Right hindlimb (tissue), 1 donor: ENCODE results near the gene CLEC3A.
"Not testable (repeated sequence)": the region's sequence is repeated elsewhere in the genome, so short reads cannot be mapped to it uniquely, and the experiment has no call there.

Experiments
- DNase-seq: peaks from one replicate; pipeline ENCODE4 v3.0.0-alpha.2; 2018

CLEC3A gene

GRCh38 chr16:78022347-78023060, at the start of gene CLEC3A:
CLEC3A (plus strand) TSS chr16:78022548; CDS start chr16:78022627, 79 bp downstream.
- DNase-seq: no peak

GRCh38 chr16:77974883-77975282, 47.5 kb upstream of the CLEC3A start:
- DNase-seq: no peak

GRCh38 chr16:77975942-77976341, 46.4 kb upstream of the CLEC3A start:
- DNase-seq: no peak

DNA sequence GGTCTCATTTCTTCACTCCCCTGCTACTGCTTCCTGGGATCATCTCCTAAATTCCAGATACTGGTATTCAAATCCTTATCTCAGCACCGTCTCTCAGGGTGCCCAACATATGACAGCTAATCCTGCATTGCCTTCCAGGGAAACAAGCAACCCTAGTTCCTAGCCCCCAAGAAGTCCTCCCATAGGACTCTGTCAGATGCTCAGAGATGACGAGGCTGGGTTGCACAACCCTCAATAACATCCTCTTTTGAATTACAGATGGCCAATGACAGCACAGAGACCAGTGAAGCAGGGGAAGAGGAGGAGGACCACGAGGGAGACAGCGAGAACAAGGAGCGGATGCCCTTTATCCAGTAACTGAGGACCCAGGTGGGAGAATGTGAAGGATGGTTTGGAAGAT, 45.0 kb upstream of the CLEC3A start:
- DNase-seq: no peak

- no peak for DNase-seq
These were observed 37.2 kb upstream of the CLEC3A start for GRCh38 chr16:77985111-77985510.

DNA sequence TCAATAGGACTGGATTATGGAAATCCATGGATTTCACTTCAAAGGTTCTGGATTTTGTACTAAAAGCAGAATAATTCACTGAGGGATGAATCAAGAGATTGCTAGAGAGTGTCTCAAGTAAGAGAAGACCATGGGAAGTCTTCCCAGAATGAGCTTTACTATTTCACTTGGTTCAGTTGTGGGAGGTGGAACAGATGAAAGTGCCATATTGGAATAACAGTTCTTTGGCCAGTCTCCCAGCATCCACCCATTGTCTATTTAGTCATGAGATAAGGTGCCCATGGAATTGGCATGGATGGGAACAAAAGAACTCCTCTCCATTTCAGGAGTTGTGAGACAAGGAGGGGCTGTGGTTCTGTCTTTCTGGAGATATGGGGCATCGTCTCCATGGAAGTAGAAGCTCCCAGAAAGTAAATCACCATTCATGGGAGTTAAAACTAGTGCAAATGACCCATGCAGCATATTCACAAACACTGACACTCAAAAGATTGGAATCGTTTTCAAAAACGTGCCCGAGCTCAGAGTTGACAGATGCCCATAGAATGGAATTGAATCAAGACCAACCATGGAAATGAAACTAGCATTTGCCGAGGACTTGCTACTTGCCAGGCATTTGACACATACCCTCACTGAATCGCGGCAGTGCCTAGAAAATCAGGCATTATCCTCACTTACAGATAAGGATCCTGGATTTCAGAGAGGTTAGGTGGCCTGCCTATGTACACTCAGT, 36.2 kb upstream of the CLEC3A start:
- DNase-seq: no peak

GRCh38 chr16:77987810-77988209, 34.5 kb upstream of the CLEC3A start:
- no peak for DNase-seq

DNA sequence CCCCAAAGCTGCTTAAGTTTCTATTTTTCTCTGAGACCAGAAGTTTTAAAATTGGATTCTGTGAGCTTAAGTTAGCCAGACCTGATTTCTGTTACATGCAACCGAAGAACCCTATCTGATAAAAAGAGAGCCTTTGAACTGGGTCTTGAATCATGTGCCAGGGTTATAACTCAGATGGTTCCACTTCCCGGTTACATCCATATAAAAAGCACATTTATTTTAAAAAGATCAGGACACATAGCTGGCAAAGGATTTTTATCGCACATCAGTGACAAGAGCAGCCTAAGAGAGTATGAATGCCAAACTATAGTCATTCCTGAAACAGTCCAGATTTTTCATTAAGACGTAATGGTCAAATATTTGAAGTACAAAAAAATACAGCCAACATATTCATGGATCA, 32.5 kb upstream of the CLEC3A start:
- DNase-seq: no peak

DNA sequence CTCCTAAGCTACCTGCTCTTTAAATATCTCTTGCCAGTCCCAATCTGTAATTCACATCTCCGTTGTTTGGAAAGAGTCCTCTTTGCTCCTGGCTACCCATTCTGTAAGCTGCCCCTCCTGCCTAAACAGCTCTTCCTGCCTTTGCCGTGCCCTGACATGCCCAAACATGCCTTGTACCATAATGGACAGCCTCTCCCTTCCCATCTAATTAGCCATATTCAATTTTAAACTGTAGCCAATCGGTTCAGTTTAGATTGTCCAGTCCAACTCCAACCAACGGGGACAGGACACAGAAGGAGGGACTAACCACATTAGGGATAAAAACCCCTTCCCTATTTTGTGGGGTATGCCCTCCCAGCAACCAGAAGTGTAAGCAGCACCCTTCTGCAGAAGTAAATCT, 30.6 kb upstream of the CLEC3A start:
- no peak for DNase-seq

DNA sequence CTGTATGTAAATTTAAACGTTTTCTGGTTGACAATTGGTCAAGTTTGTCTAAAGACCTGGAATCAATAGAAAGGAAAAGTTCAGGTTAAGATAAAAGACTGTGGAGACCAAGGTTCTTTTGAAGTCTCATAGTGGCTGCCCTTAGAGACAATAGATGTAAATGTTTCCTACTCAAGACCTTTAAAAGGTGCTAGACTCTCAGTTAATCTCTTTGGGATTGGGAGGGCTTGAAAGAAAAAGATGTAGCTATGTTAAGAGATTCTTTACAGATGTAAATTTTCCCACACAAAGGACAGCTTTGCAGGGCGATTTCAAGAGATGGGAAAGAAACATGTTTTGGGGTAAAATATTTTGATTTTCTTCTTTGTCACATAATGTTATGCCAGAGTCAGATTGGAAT, 30.0 kb upstream of the CLEC3A start:
- DNase-seq: not testable (repeated sequence)

DNA sequence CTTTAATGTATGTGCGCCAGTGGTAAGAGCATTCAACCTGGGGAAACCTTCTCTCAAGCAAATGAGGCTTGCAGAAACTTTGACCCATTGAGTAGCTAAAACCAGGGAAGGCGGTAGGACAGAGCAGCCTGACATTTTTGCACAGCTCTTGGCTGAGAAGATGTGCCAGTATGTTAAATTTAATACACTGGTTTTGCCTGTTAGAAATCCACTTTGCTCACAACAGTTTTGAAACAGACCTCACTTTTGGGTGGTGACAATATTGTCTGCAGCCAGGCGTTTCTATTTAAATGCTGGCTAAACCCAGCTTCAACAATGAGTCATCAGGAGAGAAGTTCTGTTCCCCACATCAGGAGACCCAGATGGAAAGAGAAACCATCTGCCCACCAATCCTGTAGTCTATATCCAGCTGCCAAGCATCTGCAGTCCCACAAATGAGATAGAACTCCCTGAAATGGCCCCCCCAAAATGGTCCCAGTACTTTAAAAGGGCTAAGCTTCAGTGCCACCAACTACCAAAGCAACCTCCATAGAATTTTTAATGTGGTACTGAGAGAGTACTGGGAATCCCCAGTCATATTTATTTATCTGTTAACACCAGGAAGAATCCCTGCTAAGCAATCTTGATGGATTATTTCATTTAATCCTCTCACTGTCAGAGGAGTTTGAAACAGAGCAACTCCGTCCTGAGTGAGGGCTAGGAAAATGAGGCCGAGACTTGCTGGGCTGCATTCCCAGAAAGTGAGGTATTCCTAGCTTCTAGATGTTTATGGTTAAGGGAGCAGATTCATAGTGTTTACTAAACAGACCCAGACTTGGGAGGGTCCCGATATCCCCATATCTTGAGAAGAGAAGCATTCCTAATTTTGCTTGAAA, 29.0 kb upstream of the CLEC3A start:
- peak; percentile 57 for DNase-seq

- DNase-seq: no peak
These were observed 26.4 kb upstream of the CLEC3A start for GRCh38 chr16:77995843-77996455.

DNA sequence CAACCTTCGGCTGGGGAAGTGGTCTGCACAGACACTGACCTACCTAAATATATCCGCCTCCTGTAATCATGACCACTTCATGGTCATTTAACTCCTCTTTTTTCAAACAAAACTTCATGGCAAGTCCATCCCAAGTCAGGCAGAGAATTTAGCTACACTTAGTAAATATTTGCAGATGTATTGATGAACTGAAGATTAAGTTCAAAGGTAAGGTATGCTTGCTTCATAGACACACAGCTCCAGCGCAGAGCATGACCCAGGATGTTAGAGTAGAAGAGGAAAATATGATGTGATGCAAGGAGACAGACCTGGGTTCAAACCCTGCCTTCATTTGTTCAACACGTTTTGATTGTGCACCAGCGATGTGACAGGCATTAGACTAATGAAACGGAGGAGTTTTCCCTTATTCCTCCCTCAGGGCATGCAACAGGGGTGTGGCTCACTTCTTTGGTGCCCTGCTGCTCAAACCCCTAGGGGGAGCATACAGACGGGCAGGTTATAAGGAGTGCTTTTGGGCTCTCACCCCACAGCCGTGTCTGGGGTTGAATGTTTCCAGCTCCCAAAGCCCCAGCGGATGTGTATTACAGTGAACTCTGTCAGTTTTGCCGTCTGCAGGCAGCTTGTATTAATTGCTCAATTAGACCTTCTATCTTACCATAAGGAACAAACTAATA, 23.9 kb upstream of the CLEC3A start:
- DNase-seq: no peak

- DNase-seq: no peak
These were observed 20.8 kb upstream of the CLEC3A start for GRCh38 chr16:78001451-78002025.

DNA sequence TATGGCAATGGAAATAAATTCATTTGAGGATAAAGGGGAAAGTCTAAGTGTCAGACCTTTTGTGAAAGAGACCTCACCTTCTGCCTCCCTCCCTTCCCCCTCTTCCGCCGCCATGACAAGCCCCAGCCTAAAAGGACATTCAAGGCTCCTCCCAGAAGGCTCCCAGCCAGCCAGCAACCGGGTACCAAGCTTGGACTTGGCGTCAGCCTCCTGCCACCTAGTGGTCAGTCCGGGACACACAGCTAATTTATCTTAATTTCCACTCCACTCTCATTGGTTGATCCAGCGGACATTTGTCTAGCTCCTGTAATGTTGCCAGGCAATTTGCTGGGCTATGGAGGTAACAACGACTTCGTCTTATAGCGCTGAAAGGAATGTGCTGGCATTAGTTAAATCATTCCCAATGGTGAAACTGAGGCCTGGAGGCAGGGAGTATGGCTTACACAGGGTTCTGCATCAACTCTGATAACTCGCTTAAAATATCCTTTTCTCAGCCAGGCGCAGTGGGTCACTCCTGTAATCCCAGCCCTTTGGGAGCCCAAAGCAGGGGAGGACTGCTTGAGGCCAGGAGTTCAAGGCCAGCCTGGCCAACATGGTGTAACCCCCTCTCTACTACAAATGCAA, 19.3 kb upstream of the CLEC3A start:
- DNase-seq: peak; percentile 83

- no peak for DNase-seq
These were observed 17.8 kb upstream of the CLEC3A start for GRCh38 chr16:78004517-78004916.

DNA sequence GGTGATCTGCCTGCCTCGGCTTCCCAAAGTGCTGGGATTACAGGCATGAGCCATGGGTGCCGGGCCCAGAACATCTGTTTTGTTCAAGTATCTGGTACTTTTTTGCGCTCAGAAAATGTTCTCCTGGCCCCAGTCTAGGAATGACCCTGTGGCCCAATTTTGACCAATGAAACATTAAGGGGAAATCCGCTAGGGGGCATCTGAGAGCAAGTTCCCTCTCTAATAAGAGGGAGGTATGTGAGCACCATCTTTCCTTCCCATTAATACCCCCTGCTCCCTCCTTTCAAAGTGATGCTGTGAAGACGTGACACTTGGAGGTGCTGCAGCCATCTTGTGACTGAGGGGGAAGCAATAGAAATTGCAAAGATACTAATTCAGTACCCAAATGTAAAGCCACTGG, 16.5 kb upstream of the CLEC3A start:
- no peak for DNase-seq

DNA sequence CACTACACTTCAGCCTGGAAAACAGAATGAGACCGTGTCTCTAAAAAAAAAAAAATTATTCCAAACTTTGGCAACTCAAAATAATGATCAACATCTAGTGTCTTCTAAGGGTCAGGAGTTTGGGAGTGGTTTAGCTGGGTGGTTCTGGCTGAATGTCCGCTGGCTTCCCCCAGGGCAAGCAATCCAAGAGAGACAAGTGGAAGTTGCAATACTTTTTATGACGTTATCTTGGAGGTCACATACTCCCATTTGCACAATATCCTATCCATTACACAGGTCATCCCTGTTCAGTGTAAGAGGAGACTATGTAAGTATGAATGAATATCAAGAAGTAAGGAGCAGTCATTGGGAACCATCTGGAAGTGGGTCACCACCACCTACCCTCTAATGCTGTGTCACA, 15.2 kb upstream of the CLEC3A start:
- DNase-seq: no peak

GRCh38 chr16:78024159-78024558, 1.8 kb downstream of the CLEC3A start:
- no peak for DNase-seq

DNA sequence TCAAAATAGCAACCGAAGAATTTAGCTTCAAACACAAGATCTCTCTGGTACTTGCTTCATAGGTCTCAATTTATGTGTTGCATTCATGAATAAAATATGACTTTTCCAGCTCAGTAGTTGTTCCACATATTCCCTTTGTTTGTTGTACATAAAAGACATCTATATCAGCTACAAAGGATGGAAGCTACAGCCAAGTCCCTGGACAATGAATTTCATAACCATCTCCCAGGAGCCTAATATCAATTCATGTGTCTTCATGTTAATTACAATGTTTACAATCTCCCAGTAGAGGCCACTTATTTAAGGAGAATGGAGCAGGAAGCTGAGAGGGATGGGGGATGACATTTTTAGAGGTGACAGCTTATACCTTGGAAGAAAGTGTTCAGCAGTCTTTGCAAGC, 3.3 kb downstream of the CLEC3A start:
- no peak for DNase-seq

GRCh38 chr16:78028018-78028417, 5.7 kb downstream of the CLEC3A start:
- no peak for DNase-seq

GRCh38 chr16:78034530-78034929, 12.2 kb downstream of the CLEC3A start:
- no peak for DNase-seq
